H1 (cell line): ENCODE results near the gene ATP11A. TPM values are rescaled to one million over a fixed set of nuclear protein-coding genes. Genes with fewer than 3 reads are reported as not detected.

ENCODE experiments used
- CTCF ChIA-PET: fragments of 300-600 bp; sonication (Branson Sonifier 250); formaldehyde crosslinking; loops from one replicate; lab custom pipeline; 2021; ENCODE audit not compliant: partially characterized antibody; lab: Charles Lee
- POLR2A ChIA-PET: fragments of 300-600 bp; sonication (Branson Sonifier 250); formaldehyde crosslinking; loops from one replicate; lab custom pipeline; 2021; ENCODE audit warnings: inconsistent platforms; ENCODE audit not compliant: partially characterized antibody; lab: Charles Lee
- DNase-seq, 2 experiments: peaks; one replicate each; pipeline versions ENCODE4 v3.0.0 to v3.0.0-alpha.2; 2010 to 2022; ENCODE audit warnings: low spot score in 2 of 2, low read depth in 1 of 2, mixed read lengths in 1 of 2
- FAIRE-seq: peaks from 2 replicates; lab custom pipeline; 2011; peaks lifted over from hg19 to GRCh38; lab: Jason Lieb, UNC
- H2AFZ ChIP-seq: 2 replicates; pipeline ENCODE4 v1.8.1; 2012; ENCODE audit warnings: low read length, inconsistent platforms
- H2AK5ac ChIP-seq: 2 replicates; pipeline ENCODE4 v1.6.1; 2013; ENCODE audit warnings: low read depth, low read length
- H2BK120ac ChIP-seq: replicated peaks from 2 replicates; pipeline ENCODE3; 2013; ENCODE audit warnings: low read depth, low read length, inconsistent platforms
- H2BK12ac ChIP-seq: 2 replicates; pipeline ENCODE4 v1.6.1; 2013; ENCODE audit warnings: low read depth, low read length
- H2BK15ac ChIP-seq: 2 replicates; pipeline ENCODE4 v1.6.1; 2013; ENCODE audit warnings: low read length
- H2BK20ac ChIP-seq: 2 replicates; pipeline ENCODE4 v1.6.1; 2013; ENCODE audit warnings: low read length
- H2BK5ac ChIP-seq: 2 replicates; pipeline ENCODE4 v1.6.1; 2013; ENCODE audit warnings: low read depth, low read length
- H3K14ac ChIP-seq: 2 replicates; pipeline ENCODE4 v1.6.1; 2013; ENCODE audit warnings: inconsistent platforms; ENCODE audit not compliant: insufficient read length
- H3K18ac ChIP-seq: 2 replicates; pipeline ENCODE4 v1.6.1; 2013; ENCODE audit warnings: low read length; ENCODE audit errors: extremely low read depth
- H3K23ac ChIP-seq: 2 replicates; pipeline ENCODE4 v1.6.1; 2013; ENCODE audit warnings: inconsistent platforms; ENCODE audit not compliant: insufficient read length
- H3K23me2 ChIP-seq: 2 replicates; pipeline ENCODE4 v1.6.1; 2013; ENCODE audit warnings: low read depth, low read length
- H3K27ac ChIP-seq: 2 replicates; pipeline ENCODE4 v1.6.1; 2011; ENCODE audit warnings: low read depth, low read length, inconsistent platforms
- H3K27me3 ChIP-seq, 4 experiments: replicated peaks in 1 of 4; 1 replicate in 1 of 4; 2 replicates in 3 of 4; pipeline versions ENCODE4 v1.6.1 to v1.8.1; 2011 to 2013; ENCODE audit warnings: low read length in 3 of 4, mild to moderate bottlenecking in 3 of 4, inconsistent platforms in 2 of 4, mixed read lengths in 2 of 4, moderate library complexity in 1 of 4; ENCODE audit not compliant: control insufficient read depth in 3 of 4, insufficient read depth in 3 of 4; ENCODE audit errors: extremely low read depth in 1 of 4
- H3K36me3 ChIP-seq, 4 experiments: 2 replicates each; pipeline versions ENCODE4 v1.6.1 to v1.8.1; 2011 to 2013; ENCODE audit warnings: mild to moderate bottlenecking in 4 of 4, low read length in 3 of 4, moderate library complexity in 2 of 4, control low read depth in 1 of 4, inconsistent platforms in 1 of 4; ENCODE audit not compliant: insufficient read depth in 4 of 4, control insufficient read depth in 2 of 4
- H3K4ac ChIP-seq: replicated peaks from 2 replicates; pipeline ENCODE3; 2013; ENCODE audit warnings: low read length, low read depth, mixed read lengths, inconsistent platforms; ENCODE audit not compliant: insufficient read length
- H3K4me1 ChIP-seq, 4 experiments: replicated peaks in 1 of 4; 1 replicate in 1 of 4; 2 replicates in 3 of 4; pipeline versions ENCODE4 v1.6.1 to v1.8.1; 2011 to 2013; ENCODE audit warnings: low read length in 3 of 4, inconsistent platforms in 2 of 4, mixed read lengths in 1 of 4; ENCODE audit not compliant: insufficient read depth in 4 of 4, control insufficient read depth in 3 of 4
- H3K4me2 ChIP-seq, 2 experiments: 2 replicates each; pipeline versions ENCODE4 v1.6.1 to v1.8.1; 2011 to 2013; ENCODE audit warnings: low read depth in 2 of 2, low read length in 2 of 2, control low read depth in 1 of 2, inconsistent platforms in 1 of 2, mild to moderate bottlenecking in 1 of 2; ENCODE audit not compliant: insufficient read depth in 1 of 2
- H3K4me3 ChIP-seq, 4 experiments: fragments of 200-600, 300-600 bp in 1 of 4; sonication (generic), shearing (Covaris generic), sonication (Bioruptor Twin) in 1 of 4; 2 replicates each; pipeline versions ENCODE4 v1.5.1 to v1.8.1; 2011 to 2016; ENCODE audit warnings: low read length in 4 of 4, low read depth in 3 of 4, control low read depth in 2 of 4, inconsistent platforms in 2 of 4, mild to moderate bottlenecking in 2 of 4, mixed read lengths in 1 of 4, moderate library complexity in 1 of 4; ENCODE audit not compliant: insufficient read depth in 2 of 4; ENCODE audit errors: extremely low read depth in 1 of 4
- H3K56ac ChIP-seq: replicated peaks from 2 replicates; pipeline ENCODE3; 2013; ENCODE audit warnings: low read depth, mild to moderate bottlenecking, mixed read lengths, low read length, inconsistent platforms; ENCODE audit not compliant: insufficient read length
- H3K79me1 ChIP-seq: 2 replicates; pipeline ENCODE4 v1.6.1; 2013; ENCODE audit warnings: low read depth, low read length, control low read depth
- H3K79me2 ChIP-seq, 2 experiments: 2 replicates each; pipeline versions ENCODE4 v1.6.1 to v1.8.1; 2012 to 2013; ENCODE audit warnings: low read length in 2 of 2, mild to moderate bottlenecking in 2 of 2, inconsistent platforms in 1 of 2; ENCODE audit not compliant: insufficient read depth in 2 of 2, control insufficient read depth in 1 of 2
- H3K9ac ChIP-seq, 4 experiments: replicated peaks in 1 of 4; 1 replicate in 1 of 4; 2 replicates in 3 of 4; pipeline versions ENCODE4 v1.6.1 to v1.8.1; 2011 to 2013; ENCODE audit warnings: low read depth in 3 of 4, low read length in 3 of 4, control low read depth in 2 of 4, mild to moderate bottlenecking in 2 of 4, moderate library complexity in 2 of 4, inconsistent platforms in 1 of 4; ENCODE audit errors: extremely low read depth in 1 of 4
- H3K9me3 ChIP-seq, 2 experiments: 2 replicates each; pipeline versions ENCODE4 v1.6.1 to v1.8.1; 2012 to 2013; ENCODE audit warnings: mild to moderate bottlenecking in 2 of 2, moderate library complexity in 2 of 2, control low read depth in 1 of 2, inconsistent platforms in 1 of 2, low read depth in 1 of 2, low read length in 1 of 2, mixed read lengths in 1 of 2; ENCODE audit not compliant: insufficient read depth in 2 of 2
- H4K20me1 ChIP-seq, 2 experiments: replicated peaks in 1 of 2; 2 replicates each; pipeline versions ENCODE3 to v1.8.1; 2011 to 2013; ENCODE audit warnings: inconsistent platforms in 2 of 2, low read length in 2 of 2, mild to moderate bottlenecking in 1 of 2; ENCODE audit not compliant: insufficient read depth in 2 of 2, control insufficient read depth in 1 of 2
- H4K5ac ChIP-seq: 2 replicates; pipeline ENCODE4 v1.6.1; 2013; ENCODE audit warnings: low read length, low read depth, mixed read lengths, inconsistent platforms; ENCODE audit not compliant: insufficient read length
- H4K8ac ChIP-seq: 2 replicates; pipeline ENCODE4 v1.8.0; 2013; ENCODE audit warnings: mild to moderate bottlenecking, moderate library complexity, low read length, inconsistent platforms; ENCODE audit not compliant: insufficient read depth; ENCODE audit errors: extremely low read depth
- H4K91ac ChIP-seq: replicated peaks from 2 replicates; pipeline ENCODE3; 2013; ENCODE audit warnings: low read length, mixed read lengths, inconsistent platforms; ENCODE audit not compliant: insufficient read length
- BRCA1 ChIP-seq: IDR thresholded peaks from 2 replicates; pipeline ENCODE4 v1.6.1; 2012; ENCODE audit warnings: low read depth, low read length, improper control_type of control experiment
- CEBPB ChIP-seq: IDR thresholded peaks from 2 replicates; pipeline ENCODE4 v1.6.1; 2012; ENCODE audit warnings: low read depth, low read length
- CHD1 ChIP-seq: IDR thresholded peaks from 2 replicates; pipeline ENCODE4 v1.6.1; 2012; ENCODE audit warnings: low read depth, low read length, improper control_type of control experiment
- EP300 ChIP-seq, 2 experiments: IDR thresholded peaks; 1 replicate in 1 of 2; 2 replicates in 1 of 2; pipeline ENCODE4 v1.6.1; 2011 to 2012; ENCODE audit warnings: low read depth in 2 of 2, low read length in 2 of 2, mild to moderate bottlenecking in 2 of 2, borderline replicate concordance in 1 of 2, inconsistent platforms in 1 of 2, moderate library complexity in 1 of 2
- RFX5 ChIP-seq: IDR thresholded peaks from 2 replicates; pipeline ENCODE4 v1.6.1; 2011; ENCODE audit warnings: low read depth, low read length, improper control_type of control experiment, borderline replicate concordance
- RNF2 ChIP-seq: fragments of 200-900, 300-1000 bp; sonication (generic); IDR thresholded peaks from 2 replicates; pipeline ENCODE4 v1.7.1; 2016; ENCODE audit warnings: borderline replicate concordance, low read depth, mild to moderate bottlenecking, antibody characterized with exemption, low read length; ENCODE audit not compliant: poor library complexity, severe bottlenecking; ENCODE audit errors: missing control alignments
- SAP30 ChIP-seq: fragments of 300-600 bp; sonication (generic); IDR thresholded peaks from 2 replicates; pipeline ENCODE4 v1.7.1; 2012; ENCODE audit warnings: low read length, moderate library complexity, mild to moderate bottlenecking, inconsistent platforms; ENCODE audit not compliant: insufficient read depth, insufficient replicate concordance
- SIN3A ChIP-seq, 2 experiments: IDR thresholded peaks in 1 of 2; conservative IDR thresholded peaks in 1 of 2; 2 replicates each; pipeline ENCODE4 v1.6.1; 2011 to 2012; ENCODE audit warnings: low read length in 2 of 2, improper control_type of control experiment in 1 of 2, low read depth in 1 of 2, mild to moderate bottlenecking in 1 of 2
- TEAD4 ChIP-seq: IDR thresholded peaks from 2 replicates; pipeline ENCODE4 v1.6.1; 2012; ENCODE audit warnings: low read depth, low read length, inconsistent platforms, mixed read lengths
- YY1 ChIP-seq: IDR thresholded peaks from 2 replicates; pipeline ENCODE4 v1.6.1; 2011; ENCODE audit warnings: low read depth, mild to moderate bottlenecking, low read length
- WGBS, 2 experiments: shearing (Covaris generic) in 1 of 2; methylation state at CpG; one replicate each; pipeline versions ENCODE4 v1.1.6 to v1.1.7; 2013 to 2015; ENCODE audit warnings: low lambda C conversion rate in 2 of 2, mixed read lengths in 2 of 2, inconsistent platforms in 1 of 2, low coverage in 1 of 2, missing lambda C conversion rate in 1 of 2; ENCODE audit not compliant: insufficient replicate concordance in 2 of 2, insufficient coverage in 1 of 2, insufficient read length in 1 of 2; ENCODE audit errors: extremely low coverage in 1 of 2, missing lambda C conversion rate in 1 of 2; 5-methylcytosine and 5-hydroxymethylcytosine counted together
- polyA plus RNA-seq, 7 experiments: library from polyadenylated mRNA; depleted of rRNA in 3 of 7; stranded (reverse) in 5 of 7; unstranded in 2 of 7; fragments of >200 nt in 5 of 7; fragments of 200-250 nt in 2 of 7; gene quantifications; 1 replicate in 5 of 7; 2 replicates in 1 of 7; 4 replicates in 1 of 7; pipeline versions ENCODE4 v1.2.1 to v1.2.3, GENCODE V29; 2011 to 2013; ENCODE audit warnings: missing spikeins in 2 of 7, mixed read lengths in 2 of 7
- total RNA-seq: library from RNA; stranded (reverse); fragmentation: NEBNext Ultra II Directional; extraction: Animal tissue kit (Norgen Biotek cat#: 25700); gene quantifications from 2 replicates; pipeline ENCODE4 v1.2.1, GENCODE V29; 2021

ATP11A gene
- total and polyA plus RNA-seq, 2 of the 8 experiments (the other 6 are each of a cell fraction or from before 2014, with no cell fraction given), result 28.8 to 72.9 TPM

GRCh38 chr13:112722433-112723263 is 32.8 kb downstream of the ATP11A start:
- H4K20me1 ChIP-seq, result peaks cover 0 to 2% of the 10 kb centered on the region in 2 experiments
- H3K4me2 ChIP-seq, result no peak overlapping the region
- H3K18ac ChIP-seq, result no peak overlapping the region
- H2AFZ ChIP-seq, result no peak overlapping the region
- H3K23me2 ChIP-seq, result no peaks in the 10 kb centered on the region; the same call in 1 of the 2 replicates
- H3K36me3 ChIP-seq, result no peaks in the 10 kb centered on the region
- CTCF ChIA-PET, result no interaction called here
- H2BK15ac ChIP-seq, result 0 out of 2 replicates have a peak overlapping the region, but pooled peaks have one; percentile 72
- H4K91ac ChIP-seq, result peak overlapping the region; percentile 17
- no peak for FAIRE-seq
- no peak overlapping the region for H2BK120ac ChIP-seq
- H3K9me3 ChIP-seq, result peaks cover 0 to 2% of the 10 kb centered on the region in 2 experiments; a peak in 1 of 4 replicates
- no peaks in the 10 kb centered on the region for H3K27me3 ChIP-seq
- WGBS, 2 experiments, result 85% methylated on average over 19 of the region's 19 CpGs; no CpG with 5 or more reads in 1 of the 2 experiments
- H3K4ac ChIP-seq, result no peak overlapping the region
- H3K79me2 ChIP-seq, result peaks cover 0 to 75% of the 10 kb centered on the region in 2 experiments; a peak in 2 of 4 replicates
- POLR2A ChIA-PET, result interaction anchor here (0.7 kb wide), 1 partner anchor 11 kb away, joined by 3 read pairs; no protein-coding TSS in a partner anchor
- H3K79me1 ChIP-seq, result peaks cover 14% of the 10 kb centered on the region
- H3K4me1 ChIP-seq, result peaks cover 3 to 31% (median 20%) of the 10 kb centered on the region in 4 experiments
- no peak overlapping the region for H3K56ac ChIP-seq
- H3K4me3 ChIP-seq, result no peak overlapping the region
- no peak overlapping the region for H3K9ac ChIP-seq
- H3K14ac ChIP-seq, result no peak overlapping the region
- 0 out of 2 replicates have a peak overlapping the region, but pooled peaks have one; percentile 39 for H2BK12ac ChIP-seq
- H2AK5ac ChIP-seq, result peak overlapping the region; percentile 41; the same call in 1 of the 2 replicates
- no peak overlapping the region for H2BK5ac ChIP-seq
- H2BK20ac ChIP-seq, result no peak overlapping the region
- no peak for TF ChIP-seq CHD1
- TF ChIP-seq TEAD4, result no peak
- TF ChIP-seq BRCA1, result no peak
- no peak for TF ChIP-seq CEBPB
- TF ChIP-seq RFX5, result no peak
- no peak for TF ChIP-seq YY1
- no peak for TF ChIP-seq SIN3A (conservative IDR thresholded peaks at IDR 0.05 in 1 of 2, IDR thresholded peaks at IDR 0.05 in 1 of 2; ENCODE audit: low read depth in 1 of 2, low read length in 2 of 2)
- no peak for TF ChIP-seq SAP30
- TF ChIP-seq EP300 (IDR thresholded peaks at IDR 0.05; ENCODE audit: borderline replicate concordance in 1 of 2, low read depth in 2 of 2, low read length in 2 of 2), result no peak
- no peak for TF ChIP-seq RNF2
- H3K27ac ChIP-seq, result no peak overlapping the region
- DNase-seq, result no peak
- H4K5ac ChIP-seq, result no peak overlapping the region
- H3K23ac ChIP-seq, result no peak overlapping the region
- no peak overlapping the region for H4K8ac ChIP-seq
